NK-92 treated with Interleukin-12 subunit alpha and Interleukin-12 subunit beta, amount 100 ng/mL, for 24 hours (cell line): ENCODE data around the gene TMPRSS3.
A peak's percentile ranks its signal among the peaks of the same experiment; 100 is the strongest.

ENCODE experiments used
- DNase-seq: peaks from one replicate; lab custom pipeline; 2025; lab: John Stamatoyannopoulos, UW

Gene TMPRSS3

GRCh38 chr21:42407476-42407875 lies 11.6 kb upstream of the TMPRSS3 start:
- no peak for DNase-seq

- DNase-seq: no peak
Observed at GRCh38 chr21:42406866-42407265, 11.0 kb upstream of the TMPRSS3 start.

GRCh38 chr21:42406201-42406621 lies 10.4 kb upstream of the TMPRSS3 start:
- DNase-seq: peak; percentile 46

- DNase-seq: no peak
Observed at GRCh38 chr21:42405064-42406013, 9.5 kb upstream of the TMPRSS3 start.

GRCh38 chr21:42404539-42404938 lies 8.7 kb upstream of the TMPRSS3 start:
- peak; percentile 44 for DNase-seq

GRCh38 chr21:42403611-42404231 lies 7.9 kb upstream of the TMPRSS3 start, which contains the start of gene UBASH3A:
TSS of gene UBASH3A (plus strand) at chr21:42403902. CDS start at chr21:42403946, 44 bp downstream.
- DNase-seq: peak; percentile 33

GRCh38 chr21:42401820-42402251 lies 6.0 kb upstream of the TMPRSS3 start:
- DNase-seq: no peak

GRCh38 chr21:42401154-42401553 lies 5.3 kb upstream of the TMPRSS3 start:
- no peak for DNase-seq

GRCh38 chr21:42400525-42400924 lies 4.7 kb upstream of the TMPRSS3 start:
- no peak for DNase-seq

GRCh38 chr21:42398436-42399028 lies 2.7 kb upstream of the TMPRSS3 start:
- no peak for DNase-seq

GRCh38 chr21:42397746-42398394 lies 2.0 kb upstream of the TMPRSS3 start:
- DNase-seq: no peak

GRCh38 chr21:42396799-42397745 lies 1.2 kb upstream of the TMPRSS3 start:
- DNase-seq: no peak

- DNase-seq: no peak
Observed at GRCh38 chr21:42395302-42395701, 550 bp downstream of the TMPRSS3 start.

- no peak for DNase-seq
Observed at GRCh38 chr21:42393443-42393950, 2.4 kb downstream of the TMPRSS3 start.

GRCh38 chr21:42392731-42393442 lies 3.0 kb downstream of the TMPRSS3 start:
- DNase-seq: no peak

GRCh38 chr21:42391297-42391696 lies 4.6 kb downstream of the TMPRSS3 start:
- no peak for DNase-seq

GRCh38 chr21:42390696-42391095 lies 5.2 kb downstream of the TMPRSS3 start:
- no peak for DNase-seq

- no peak for DNase-seq
Observed at GRCh38 chr21:42390193-42390592, 5.7 kb downstream of the TMPRSS3 start.

- DNase-seq: no peak
Observed at GRCh38 chr21:42389449-42389835, 6.4 kb downstream of the TMPRSS3 start.
